H1 (cell line): ENCODE data around the gene SRSF2. TPM values are rescaled to one million over a fixed set of nuclear protein-coding genes. Genes with fewer than 3 reads are reported as not detected.
"Not testable (repeated sequence)": the region's sequence is repeated elsewhere in the genome, so short reads cannot be mapped to it uniquely, and the experiment has no call there.

Experiments used
- CTCF ChIA-PET: fragments of 300-600 bp; sonication (Branson Sonifier 250); formaldehyde crosslinking; loops from one replicate; lab custom pipeline; 2021; ENCODE audit not compliant: partially characterized antibody; lab: Charles Lee
- POLR2A ChIA-PET: fragments of 300-600 bp; sonication (Branson Sonifier 250); formaldehyde crosslinking; loops from one replicate; lab custom pipeline; 2021; ENCODE audit warnings: inconsistent platforms; ENCODE audit not compliant: partially characterized antibody; lab: Charles Lee
- DNase-seq, 2 experiments: peaks; one replicate each; pipeline versions ENCODE4 v3.0.0 to v3.0.0-alpha.2; 2010 to 2022; ENCODE audit warnings: low spot score in 2 of 2, low read depth in 1 of 2, mixed read lengths in 1 of 2
- FAIRE-seq: peaks from 2 replicates; lab custom pipeline; 2011; peaks lifted over from hg19 to GRCh38; lab: Jason Lieb, UNC
- H2AFZ ChIP-seq: 2 replicates; pipeline ENCODE4 v1.8.1; 2012; ENCODE audit warnings: low read length, inconsistent platforms
- H2AK5ac ChIP-seq: 2 replicates; pipeline ENCODE4 v1.6.1; 2013; ENCODE audit warnings: low read depth, low read length
- H2BK120ac ChIP-seq: replicated peaks from 2 replicates; pipeline ENCODE3; 2013; ENCODE audit warnings: low read depth, low read length, inconsistent platforms
- H2BK12ac ChIP-seq: 2 replicates; pipeline ENCODE4 v1.6.1; 2013; ENCODE audit warnings: low read depth, low read length
- H2BK15ac ChIP-seq: 2 replicates; pipeline ENCODE4 v1.6.1; 2013; ENCODE audit warnings: low read length
- H2BK20ac ChIP-seq: 2 replicates; pipeline ENCODE4 v1.6.1; 2013; ENCODE audit warnings: low read length
- H2BK5ac ChIP-seq: 2 replicates; pipeline ENCODE4 v1.6.1; 2013; ENCODE audit warnings: low read depth, low read length
- H3K14ac ChIP-seq: 2 replicates; pipeline ENCODE4 v1.6.1; 2013; ENCODE audit warnings: inconsistent platforms; ENCODE audit not compliant: insufficient read length
- H3K18ac ChIP-seq: 2 replicates; pipeline ENCODE4 v1.6.1; 2013; ENCODE audit warnings: low read length; ENCODE audit errors: extremely low read depth
- H3K23ac ChIP-seq: 2 replicates; pipeline ENCODE4 v1.6.1; 2013; ENCODE audit warnings: inconsistent platforms; ENCODE audit not compliant: insufficient read length
- H3K23me2 ChIP-seq: 2 replicates; pipeline ENCODE4 v1.6.1; 2013; ENCODE audit warnings: low read depth, low read length
- H3K27ac ChIP-seq: 2 replicates; pipeline ENCODE4 v1.6.1; 2011; ENCODE audit warnings: low read depth, low read length, inconsistent platforms
- H3K27me3 ChIP-seq, 4 experiments: replicated peaks in 1 of 4; 1 replicate in 1 of 4; 2 replicates in 3 of 4; pipeline versions ENCODE4 v1.6.1 to v1.8.1; 2011 to 2013; ENCODE audit warnings: low read length in 3 of 4, mild to moderate bottlenecking in 3 of 4, inconsistent platforms in 2 of 4, mixed read lengths in 2 of 4, moderate library complexity in 1 of 4; ENCODE audit not compliant: control insufficient read depth in 3 of 4, insufficient read depth in 3 of 4; ENCODE audit errors: extremely low read depth in 1 of 4
- H3K36me3 ChIP-seq, 4 experiments: 2 replicates each; pipeline versions ENCODE4 v1.6.1 to v1.8.1; 2011 to 2013; ENCODE audit warnings: mild to moderate bottlenecking in 4 of 4, low read length in 3 of 4, moderate library complexity in 2 of 4, control low read depth in 1 of 4, inconsistent platforms in 1 of 4; ENCODE audit not compliant: insufficient read depth in 4 of 4, control insufficient read depth in 2 of 4
- H3K4ac ChIP-seq: replicated peaks from 2 replicates; pipeline ENCODE3; 2013; ENCODE audit warnings: low read length, low read depth, mixed read lengths, inconsistent platforms; ENCODE audit not compliant: insufficient read length
- H3K4me1 ChIP-seq, 4 experiments: replicated peaks in 1 of 4; 1 replicate in 1 of 4; 2 replicates in 3 of 4; pipeline versions ENCODE4 v1.6.1 to v1.8.1; 2011 to 2013; ENCODE audit warnings: low read length in 3 of 4, inconsistent platforms in 2 of 4, mixed read lengths in 1 of 4; ENCODE audit not compliant: insufficient read depth in 4 of 4, control insufficient read depth in 3 of 4
- H3K4me2 ChIP-seq, 2 experiments: 2 replicates each; pipeline versions ENCODE4 v1.6.1 to v1.8.1; 2011 to 2013; ENCODE audit warnings: low read depth in 2 of 2, low read length in 2 of 2, control low read depth in 1 of 2, inconsistent platforms in 1 of 2, mild to moderate bottlenecking in 1 of 2; ENCODE audit not compliant: insufficient read depth in 1 of 2
- H3K4me3 ChIP-seq, 4 experiments: fragments of 200-600, 300-600 bp in 1 of 4; sonication (generic), shearing (Covaris generic), sonication (Bioruptor Twin) in 1 of 4; 2 replicates each; pipeline versions ENCODE4 v1.5.1 to v1.8.1; 2011 to 2016; ENCODE audit warnings: low read length in 4 of 4, low read depth in 3 of 4, control low read depth in 2 of 4, inconsistent platforms in 2 of 4, mild to moderate bottlenecking in 2 of 4, mixed read lengths in 1 of 4, moderate library complexity in 1 of 4; ENCODE audit not compliant: insufficient read depth in 2 of 4; ENCODE audit errors: extremely low read depth in 1 of 4
- H3K56ac ChIP-seq: replicated peaks from 2 replicates; pipeline ENCODE3; 2013; ENCODE audit warnings: low read depth, mild to moderate bottlenecking, mixed read lengths, low read length, inconsistent platforms; ENCODE audit not compliant: insufficient read length
- H3K79me1 ChIP-seq: 2 replicates; pipeline ENCODE4 v1.6.1; 2013; ENCODE audit warnings: low read depth, low read length, control low read depth
- H3K79me2 ChIP-seq, 2 experiments: 2 replicates each; pipeline versions ENCODE4 v1.6.1 to v1.8.1; 2012 to 2013; ENCODE audit warnings: low read length in 2 of 2, mild to moderate bottlenecking in 2 of 2, inconsistent platforms in 1 of 2; ENCODE audit not compliant: insufficient read depth in 2 of 2, control insufficient read depth in 1 of 2
- H3K9ac ChIP-seq, 4 experiments: replicated peaks in 1 of 4; 1 replicate in 1 of 4; 2 replicates in 3 of 4; pipeline versions ENCODE4 v1.6.1 to v1.8.1; 2011 to 2013; ENCODE audit warnings: low read depth in 3 of 4, low read length in 3 of 4, control low read depth in 2 of 4, mild to moderate bottlenecking in 2 of 4, moderate library complexity in 2 of 4, inconsistent platforms in 1 of 4; ENCODE audit errors: extremely low read depth in 1 of 4
- H3K9me3 ChIP-seq, 2 experiments: 2 replicates each; pipeline versions ENCODE4 v1.6.1 to v1.8.1; 2012 to 2013; ENCODE audit warnings: mild to moderate bottlenecking in 2 of 2, moderate library complexity in 2 of 2, control low read depth in 1 of 2, inconsistent platforms in 1 of 2, low read depth in 1 of 2, low read length in 1 of 2, mixed read lengths in 1 of 2; ENCODE audit not compliant: insufficient read depth in 2 of 2
- H4K20me1 ChIP-seq, 2 experiments: replicated peaks in 1 of 2; 2 replicates each; pipeline versions ENCODE3 to v1.8.1; 2011 to 2013; ENCODE audit warnings: inconsistent platforms in 2 of 2, low read length in 2 of 2, mild to moderate bottlenecking in 1 of 2; ENCODE audit not compliant: insufficient read depth in 2 of 2, control insufficient read depth in 1 of 2
- H4K5ac ChIP-seq: 2 replicates; pipeline ENCODE4 v1.6.1; 2013; ENCODE audit warnings: low read length, low read depth, mixed read lengths, inconsistent platforms; ENCODE audit not compliant: insufficient read length
- H4K8ac ChIP-seq: 2 replicates; pipeline ENCODE4 v1.8.0; 2013; ENCODE audit warnings: mild to moderate bottlenecking, moderate library complexity, low read length, inconsistent platforms; ENCODE audit not compliant: insufficient read depth; ENCODE audit errors: extremely low read depth
- H4K91ac ChIP-seq: replicated peaks from 2 replicates; pipeline ENCODE3; 2013; ENCODE audit warnings: low read length, mixed read lengths, inconsistent platforms; ENCODE audit not compliant: insufficient read length
- WGBS, 2 experiments: shearing (Covaris generic) in 1 of 2; methylation state at CpG; one replicate each; pipeline versions ENCODE4 v1.1.6 to v1.1.7; 2013 to 2015; ENCODE audit warnings: low lambda C conversion rate in 2 of 2, mixed read lengths in 2 of 2, inconsistent platforms in 1 of 2, low coverage in 1 of 2, missing lambda C conversion rate in 1 of 2; ENCODE audit not compliant: insufficient replicate concordance in 2 of 2, insufficient coverage in 1 of 2, insufficient read length in 1 of 2; ENCODE audit errors: extremely low coverage in 1 of 2, missing lambda C conversion rate in 1 of 2; 5-methylcytosine and 5-hydroxymethylcytosine counted together
- polyA plus RNA-seq, 7 experiments: library from polyadenylated mRNA; depleted of rRNA in 3 of 7; stranded (reverse) in 5 of 7; unstranded in 2 of 7; fragments of >200 nt in 5 of 7; fragments of 200-250 nt in 2 of 7; gene quantifications; 1 replicate in 5 of 7; 2 replicates in 1 of 7; 4 replicates in 1 of 7; pipeline versions ENCODE4 v1.2.1 to v1.2.3, GENCODE V29; 2011 to 2013; ENCODE audit warnings: missing spikeins in 2 of 7, mixed read lengths in 2 of 7
- total RNA-seq: library from RNA; stranded (reverse); fragmentation: NEBNext Ultra II Directional; extraction: Animal tissue kit (Norgen Biotek cat#: 25700); gene quantifications from 2 replicates; pipeline ENCODE4 v1.2.1, GENCODE V29; 2021

Gene SRSF2
- total and polyA plus RNA-seq, 2 of the 8 experiments (the other 6 are each of a cell fraction or from before 2014, with no cell fraction given): 397 to 401 TPM

- not testable (repeated sequence) for H2BK120ac ChIP-seq, H3K9me3 ChIP-seq, H3K4me2 ChIP-seq, DNase-seq, H3K23ac ChIP-seq, H2BK20ac ChIP-seq, H3K27ac ChIP-seq, H4K5ac ChIP-seq, H3K79me1 ChIP-seq, H2AFZ ChIP-seq, FAIRE-seq, H2BK12ac ChIP-seq, H2BK5ac ChIP-seq, H3K18ac ChIP-seq, H4K91ac ChIP-seq, H2BK15ac ChIP-seq, H4K8ac ChIP-seq, H3K4me3 ChIP-seq, H3K14ac ChIP-seq, H3K9ac ChIP-seq, H3K4ac ChIP-seq, H2AK5ac ChIP-seq, H3K79me2 ChIP-seq, H3K56ac ChIP-seq
- 94% methylated on average over 7 of the region's 7 CpGs; no CpG with 5 or more reads in 1 of the 2 experiments for WGBS, 2 experiments
- ChIA-PET CTCF (interaction anchor here (0.6 to 10.2 kb wide), 9 partner anchors 8 to 898 kb away, joined by 3 to 155 read pairs (median 5); no protein-coding TSS in a partner anchor), POLR2A (interaction anchor here (0.6 to 3.2 kb wide), 4 partner anchors 9 to 154 kb away, joined by 3 to 19 read pairs (median 4); partner anchors contain the start of genes MFSD11 and SRSF2)
- Histone ChIP-seq H3K4me1 (peaks cover 11 to 28% (median 19%) of the 10 kb centered on the region in 4 experiments), H3K23me2 (peaks cover 11% of the 10 kb centered on the region; the same call in 1 of the 2 replicates), H3K36me3 (peaks cover 0 to 16% (median 7%) of the 10 kb centered on the region in 4 experiments; a peak in 4 of 8 replicates), H4K20me1 (peaks cover 0 to 10% of the 10 kb centered on the region in 2 experiments), H3K27me3 (peaks cover 2 to 22% (median 20%) of the 10 kb centered on the region in 4 experiments)
These were observed 24.8 kb downstream of the SRSF2 start for GRCh38 chr17:76712321-76712720.
